BLaER1 treated with 17β-estradiol and CSF1 and Interleukin-3, amounts not matched to agents 10 nM and 100 nM (cell line): ENCODE data around the gene ACSL5.
"Not testable (repeated sequence)": the region's sequence is repeated elsewhere in the genome, so short reads cannot be mapped to it uniquely, and the experiment has no call there.

ENCODE experiments used
- H3K27ac ChIP-seq, 11 experiments: shearing (Covaris generic); formaldehyde crosslinking; 2 replicates each; pipeline ENCODE4 v1.8.1; 2022
- H3K27me3 ChIP-seq, 11 experiments: shearing (Covaris generic); formaldehyde crosslinking; 2 replicates each; pipeline ENCODE4 v1.8.1; 2022
- H3K36me3 ChIP-seq, 11 experiments: shearing (Covaris generic); formaldehyde crosslinking; 2 replicates each; pipeline ENCODE4 v1.8.1; 2022
- H3K4me1 ChIP-seq, 10 experiments: shearing (Covaris generic); formaldehyde crosslinking; 2 replicates each; pipeline ENCODE4 v1.8.1; 2022
- H3K4me2 ChIP-seq, 11 experiments: shearing (Covaris generic); formaldehyde crosslinking; 2 replicates each; pipeline ENCODE4 v1.8.1; 2022
- H3K4me3 ChIP-seq, 10 experiments: shearing (Covaris generic); formaldehyde crosslinking; 2 replicates each; pipeline ENCODE4 v1.8.1; 2022
- H3K9ac ChIP-seq, 11 experiments: shearing (Covaris generic); formaldehyde crosslinking; 2 replicates each; pipeline ENCODE4 v1.8.1; 2022
- H3K9me3 ChIP-seq, 11 experiments: shearing (Covaris generic); formaldehyde crosslinking; replicated peaks in 1 of 11; 2 replicates each; pipeline ENCODE4 v1.8.1; 2022
- H4K20me1 ChIP-seq, 11 experiments: shearing (Covaris generic); formaldehyde crosslinking; 2 replicates each; pipeline ENCODE4 v1.8.1; 2022
- Cebpa-rat ChIP-seq, 11 experiments: shearing (Covaris generic); IDR thresholded peaks; 2 replicates each; pipeline ENCODE4 v1.8.1; 2022

ACSL5 gene

DNA sequence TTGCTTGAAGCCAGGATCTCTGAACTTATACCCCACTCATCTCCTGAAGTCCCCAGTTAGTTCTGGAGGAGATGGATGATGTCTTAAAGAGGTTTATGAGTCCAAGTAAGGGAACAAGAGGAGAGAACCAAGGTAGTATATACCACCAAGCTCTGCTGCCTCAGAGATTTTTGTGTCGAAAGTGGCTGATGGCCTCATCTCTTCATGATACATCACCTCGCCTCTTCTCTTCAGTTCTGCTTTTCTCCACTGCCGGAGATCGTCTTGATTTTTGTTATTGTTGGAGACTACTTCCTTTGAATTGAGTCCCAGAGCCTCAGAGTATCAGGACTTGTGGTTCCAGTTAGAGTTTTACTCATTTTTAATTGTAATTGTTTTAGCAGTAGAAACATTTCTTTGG is 75.0 kb downstream of the ACSL5 start:
- peak overlapping the region in 5 of 10 experiments; percentile 82 to 98 (median 91); a peak in 5 of 20 replicates for H3K4me3 ChIP-seq
- peak overlapping the region; percentile 79 to 96 (median 89); a peak in 21 of 22 replicates for H3K4me2 ChIP-seq
- no peak for TF ChIP-seq Cebpa-rat (IDR thresholded peaks at IDR 0.05)
- peaks cover 0 to 61% (median 35%) of the 10 kb centered on the region in 11 experiments; a peak in 16 of 22 replicates for H4K20me1 ChIP-seq
- peak overlapping the region in 7 of 11 experiments; percentile 11 to 97 (median 94); a peak in 7 of 22 replicates for H3K9ac ChIP-seq
- peaks cover 0 to 6% (median 0%) of the 10 kb centered on the region in 11 experiments; a peak in 1 of 22 replicates for H3K9me3 ChIP-seq
- peak overlapping the region in 2 of 11 experiments; percentile 15 to 97; a peak in 1 of 22 replicates for H3K27ac ChIP-seq
- no peaks in the 10 kb centered on the region for H3K27me3 ChIP-seq
- H3K36me3 ChIP-seq: peaks cover 23 to 51% (median 39%) of the 10 kb centered on the region in 11 experiments
- H3K4me1 ChIP-seq: peaks cover 35 to 56% (median 39%) of the 10 kb centered on the region in 10 experiments

GRCh38 chr10:112454910-112455779 is 81.2 kb downstream of the ACSL5 start:
- no peak for TF ChIP-seq Cebpa-rat (IDR thresholded peaks at IDR 0.05)
- Histone ChIP-seq H3K4me2 (no peak overlapping the region), H4K20me1 (peaks cover 18 to 85% (median 42%) of the 10 kb centered on the region in 11 experiments; a peak in 19 of 22 replicates), H3K27me3 (no peaks in the 10 kb centered on the region), H3K4me1 (peaks cover 0 to 12% (median 9%) of the 10 kb centered on the region in 10 experiments; a peak in 14 of 20 replicates), H3K9ac (no peak overlapping the region), H3K9me3 (peaks cover 0 to 6% (median 0%) of the 10 kb centered on the region in 11 experiments; a peak in 1 of 22 replicates), H3K27ac (no peak overlapping the region), H3K36me3 (peaks cover 2 to 45% (median 19%) of the 10 kb centered on the region in 11 experiments; a peak in 17 of 22 replicates), H3K4me3 (no peak overlapping the region)

- Histone ChIP-seq H3K36me3 (peaks cover 7 to 51% (median 27%) of the 10 kb centered on the region in 11 experiments; a peak in 21 of 22 replicates), H4K20me1 (peaks cover 18 to 85% (median 37%) of the 10 kb centered on the region in 11 experiments; a peak in 18 of 22 replicates), H3K4me1 (peaks cover 0 to 3% (median 2%) of the 10 kb centered on the region in 10 experiments; a peak in 14 of 20 replicates), H3K4me3 (no peak overlapping the region), H3K27me3 (no peaks in the 10 kb centered on the region), H3K9ac (no peak overlapping the region), H3K27ac (no peak overlapping the region), H3K9me3 (peaks cover 0 to 6% (median 0%) of the 10 kb centered on the region in 11 experiments; a peak in 1 of 22 replicates), H3K4me2 (no peak overlapping the region)
- TF ChIP-seq Cebpa-rat (IDR thresholded peaks at IDR 0.05): no peak
Measured at GRCh38 chr10:112456533-112456932, 82.6 kb downstream of the ACSL5 start.

- Histone ChIP-seq H3K9ac (no peak overlapping the region), H3K4me2 (no peak overlapping the region), H3K9me3 (peaks cover 0 to 14% (median 10%) of the 10 kb centered on the region in 11 experiments; a peak in 17 of 22 replicates), H3K27me3 (no peaks in the 10 kb centered on the region), H3K4me1 (no peaks in the 10 kb centered on the region), H4K20me1 (peaks cover 15 to 63% (median 36%) of the 10 kb centered on the region in 11 experiments; a peak in 17 of 22 replicates), H3K4me3 (no peak overlapping the region), H3K36me3 (peaks cover 38 to 67% (median 53%) of the 10 kb centered on the region in 11 experiments), H3K27ac (no peak overlapping the region)
- no peak for TF ChIP-seq Cebpa-rat (IDR thresholded peaks at IDR 0.05)
Measured at GRCh38 chr10:112460366-112460765, 86.5 kb downstream of the ACSL5 start.

- no peak overlapping the region for H3K9ac ChIP-seq
- peaks cover 8 to 57% (median 31%) of the 10 kb centered on the region in 11 experiments; a peak in 17 of 22 replicates for H4K20me1 ChIP-seq
- H3K27ac ChIP-seq: no peak overlapping the region
- TF ChIP-seq Cebpa-rat (IDR thresholded peaks at IDR 0.05): no peak
- no peak overlapping the region for H3K4me2 ChIP-seq
- no peak overlapping the region for H3K4me3 ChIP-seq
- H3K27me3 ChIP-seq: no peaks in the 10 kb centered on the region
- H3K9me3 ChIP-seq: peaks cover 0 to 15% (median 12%) of the 10 kb centered on the region in 11 experiments; a peak in 17 of 22 replicates
- H3K36me3 ChIP-seq: peaks cover 47 to 76% (median 62%) of the 10 kb centered on the region in 11 experiments
- H3K4me1 ChIP-seq: no peaks in the 10 kb centered on the region
Measured at GRCh38 chr10:112461029-112461887, 87.3 kb downstream of the ACSL5 start.

DNA sequence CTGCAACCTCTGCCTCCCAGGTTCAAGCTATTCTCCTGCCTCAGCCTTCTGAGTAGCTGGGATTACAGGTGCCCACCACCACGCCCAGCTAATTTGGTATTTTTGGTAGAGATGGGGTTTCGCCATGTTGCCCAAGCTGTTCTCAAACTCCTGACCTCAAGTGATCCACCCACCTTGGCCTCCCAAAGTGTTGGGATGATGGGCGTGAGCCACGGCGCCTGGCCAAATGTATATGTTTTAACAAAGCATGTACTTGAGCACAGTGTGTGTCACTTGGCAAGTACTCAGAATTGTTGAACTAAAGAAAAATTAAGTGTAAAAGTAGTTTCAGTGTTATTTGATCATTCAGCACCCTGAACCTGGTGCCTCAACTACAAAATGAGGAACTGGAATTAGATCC is 90.2 kb downstream of the ACSL5 start:
- not testable (repeated sequence) for H3K4me3 ChIP-seq, H3K4me2 ChIP-seq, H3K9ac ChIP-seq, H3K27me3 ChIP-seq, H3K27ac ChIP-seq, H3K4me1 ChIP-seq
- H3K36me3 ChIP-seq: peaks cover 70 to 100% (median 86%) of the 10 kb centered on the region in 11 experiments
- peaks cover 0 to 15% (median 12%) of the 10 kb centered on the region in 11 experiments; a peak in 17 of 22 replicates for H3K9me3 ChIP-seq
- peaks cover 4 to 49% (median 19%) of the 10 kb centered on the region in 11 experiments; a peak in 17 of 22 replicates for H4K20me1 ChIP-seq

GRCh38 chr10:112465299-112465883 is 91.5 kb downstream of the ACSL5 start:
- H3K4me1 ChIP-seq: no peaks in the 10 kb centered on the region
- no peak overlapping the region for H3K4me3 ChIP-seq
- no peak overlapping the region for H3K27ac ChIP-seq
- no peak overlapping the region for H3K4me2 ChIP-seq
- peaks cover 0 to 15% (median 12%) of the 10 kb centered on the region in 11 experiments; a peak in 17 of 22 replicates for H3K9me3 ChIP-seq
- peaks cover 78 to 100% (median 95%) of the 10 kb centered on the region in 11 experiments for H3K36me3 ChIP-seq
- no peak for TF ChIP-seq Cebpa-rat (IDR thresholded peaks at IDR 0.05)
- no peaks in the 10 kb centered on the region for H3K27me3 ChIP-seq
- peaks cover 11 to 51% (median 27%) of the 10 kb centered on the region in 11 experiments; a peak in 19 of 22 replicates for H4K20me1 ChIP-seq
- no peak overlapping the region for H3K9ac ChIP-seq

DNA sequence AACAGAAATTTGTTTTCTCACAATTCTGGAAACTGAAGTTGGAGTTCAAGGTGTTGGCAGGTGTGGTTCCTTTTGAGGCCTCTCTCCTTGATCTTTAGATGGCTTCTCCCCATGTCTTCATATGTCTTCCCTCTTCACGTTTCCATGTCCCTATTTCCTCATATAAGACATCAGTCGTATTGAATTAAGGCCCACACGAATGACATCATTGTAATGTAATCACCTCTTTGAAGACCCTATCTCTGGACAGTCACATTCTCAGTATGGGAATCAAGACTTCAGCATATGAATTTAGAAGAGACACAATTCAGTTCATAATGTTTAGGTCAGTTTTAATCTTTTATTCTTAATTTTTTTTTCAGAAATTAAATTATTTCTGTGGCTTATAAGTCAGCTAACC is 92.9 kb downstream of the ACSL5 start:
- TF ChIP-seq Cebpa-rat (IDR thresholded peaks at IDR 0.05): no peak
- Histone ChIP-seq H3K4me3 (no peak overlapping the region), H3K4me2 (no peak overlapping the region), H3K36me3 (peaks cover 73 to 96% (median 83%) of the 10 kb centered on the region in 11 experiments), H3K9ac (no peak overlapping the region), H4K20me1 (peaks cover 13 to 49% (median 27%) of the 10 kb centered on the region in 11 experiments; a peak in 19 of 22 replicates), H3K27ac (no peak overlapping the region), H3K4me1 (no peaks in the 10 kb centered on the region), H3K9me3 (peaks cover 0 to 15% (median 12%) of the 10 kb centered on the region in 11 experiments; a peak in 17 of 22 replicates), H3K27me3 (no peaks in the 10 kb centered on the region)
